Type B pancreatic cell (in vitro differentiated cells): Measurements from ENCODE around the gene GAREM1. TPM values are rescaled to one million over a fixed set of nuclear protein-coding genes. Genes with fewer than 3 reads are reported as not detected.

Experiments
- DNase-seq: peaks from one replicate; pipeline ENCODE4 v3.0.0; 2021; ENCODE audit warnings: mixed read lengths; ENCODE audit not compliant: unreplicated experiment; ENCODE audit errors: extremely low spot score
- H3K27ac Mint-ChIP-seq: 2 replicates; pipeline ENCODE4 v1.8.0; 2021; ENCODE audit warnings: mild to moderate bottlenecking, mixed read lengths
- H3K27me3 Mint-ChIP-seq: 2 replicates; pipeline ENCODE4 v1.8.0; 2021; ENCODE audit warnings: mixed read lengths
- H3K36me3 Mint-ChIP-seq: 2 replicates; pipeline ENCODE4 v1.8.0; 2021; ENCODE audit warnings: mixed read lengths
- H3K4me1 Mint-ChIP-seq: one replicate; pipeline ENCODE4 v1.8.0; 2021; ENCODE audit warnings: mixed read lengths; ENCODE audit not compliant: unreplicated experiment
- H3K4me3 Mint-ChIP-seq: 2 replicates; pipeline ENCODE4 v1.8.0; 2021; ENCODE audit warnings: mild to moderate bottlenecking, mixed read lengths
- H3K9me3 Mint-ChIP-seq: 2 replicates; pipeline ENCODE4 v1.8.0; 2021; ENCODE audit warnings: mixed read lengths
- CTCF ChIP-seq: fragments of 200-600 bp; sonication (generic); conservative IDR thresholded peaks from 2 replicates; pipeline ENCODE4 v1.5.0; 2021; ENCODE audit warnings: antibody characterized with exemption, mild to moderate bottlenecking
- total RNA-seq: library from RNA; stranded (reverse); gene quantifications from 2 replicates; pipeline ENCODE4 v1.2.1, GENCODE V29; 2021; ENCODE audit warnings: low replicate concordance

Gene GAREM1
- total RNA-seq, 1 donor from 2014 or later: 17.8 TPM

GRCh38 chr18:32219431-32220018 lies 251.2 kb downstream of the GAREM1 start:
- H3K9me3 Mint-ChIP-seq: no peaks in the 10 kb centered on the region
- H3K4me1 Mint-ChIP-seq: no peaks in the 10 kb centered on the region

GRCh38 chr18:32216390-32216789 lies 254.3 kb downstream of the GAREM1 start:
- no peak for TF ChIP-seq CTCF
- Mint-ChIP-seq H3K36me3 (no peaks in the 10 kb centered on the region), H3K27ac (no peak overlapping the region), H3K9me3 (no peaks in the 10 kb centered on the region), H3K27me3 (no peaks in the 10 kb centered on the region), H3K4me3 (no peak overlapping the region), H3K4me1 (no peaks in the 10 kb centered on the region)
- no peak for DNase-seq

More at GRCh38 chr18:32219431-32220018, 251.2 kb downstream of the GAREM1 start:
- H3K36me3 Mint-ChIP-seq: no peaks in the 10 kb centered on the region
- TF ChIP-seq CTCF: no peak
- H3K27me3 Mint-ChIP-seq: no peaks in the 10 kb centered on the region
- H3K4me3 Mint-ChIP-seq: no peak overlapping the region
- DNase-seq: no peak
- no peak overlapping the region for H3K27ac Mint-ChIP-seq

- Mint-ChIP-seq H3K9me3 (no peaks in the 10 kb centered on the region), H3K4me1 (peaks cover under 1% of the 10 kb centered on the region), H3K4me3 (peak overlapping the region; percentile 41), H3K27me3 (no peaks in the 10 kb centered on the region), H3K36me3 (no peaks in the 10 kb centered on the region), H3K27ac (no peak overlapping the region)
- TF ChIP-seq CTCF: no peak
- no peak for DNase-seq
These were observed 257.0 kb downstream of the GAREM1 start for GRCh38 chr18:32213693-32214092.
